HepG2 (cell line): ENCODE results near the gene STAT6. TPM values are rescaled to one million over a fixed set of nuclear protein-coding genes. Genes with fewer than 3 reads are reported as not detected.
A peak's percentile ranks its signal among the peaks of the same experiment; 100 is the strongest.

Experiments used
- BCL3 ChIP-seq: sonication (generic); formaldehyde crosslinking; IDR thresholded peaks from 2 replicates; pipeline ENCODE4 v1.5.1; 2020; ENCODE audit warnings: mild to moderate bottlenecking, missing genetic modification reagents, moderate library complexity
- FOXC1 ChIP-seq: sonication (generic); formaldehyde crosslinking; IDR thresholded peaks from 2 replicates; pipeline ENCODE4 v1.8.0; 2022; ENCODE audit warnings: mild to moderate bottlenecking, missing genetic modification reagents, borderline replicate concordance
- GATAD2A ChIP-seq: IDR thresholded peaks from 2 replicates; pipeline ENCODE4 v1.6.1; 2016
- HDAC1 ChIP-seq: sonication (generic); formaldehyde crosslinking; IDR thresholded peaks from 2 replicates; pipeline ENCODE4 v1.5.1; 2020; ENCODE audit warnings: mild to moderate bottlenecking, missing genetic modification reagents
- KDM6A ChIP-seq: IDR thresholded peaks from 2 replicates; pipeline ENCODE4 v1.6.1; 2016; ENCODE audit warnings: low read depth
- MZF1 ChIP-seq: sonication (generic); formaldehyde crosslinking; IDR thresholded peaks from 2 replicates; pipeline ENCODE4 v1.8.1; 2023; ENCODE audit warnings: mild to moderate bottlenecking, missing genetic modification reagents, borderline replicate concordance
- ZBTB10 ChIP-seq: sonication (generic); formaldehyde crosslinking; IDR thresholded peaks from 2 replicates; pipeline ENCODE4 v1.4.0; 2020; ENCODE audit warnings: missing genetic modification reagents, borderline replicate concordance
- ZBTB26 ChIP-seq: IDR thresholded peaks from 2 replicates; pipeline ENCODE4 v1.6.1; 2016; ENCODE audit warnings: missing compliant biosample characterization, missing genetic modification reagents, borderline replicate concordance
- ZBTB42 ChIP-seq: sonication (generic); formaldehyde crosslinking; IDR thresholded peaks from 2 replicates; pipeline ENCODE4 v1.5.0; 2020; ENCODE audit warnings: mild to moderate bottlenecking, missing genetic modification reagents
- ZEB1 ChIP-seq: IDR thresholded peaks from 2 replicates; pipeline ENCODE4 v1.6.1; 2012; ENCODE audit warnings: mild to moderate bottlenecking, low read depth, inconsistent platforms; ENCODE audit not compliant: insufficient replicate concordance
- ZNF451 ChIP-seq: sonication (generic); formaldehyde crosslinking; IDR thresholded peaks from 2 replicates; pipeline ENCODE4 v1.5.0; 2020; ENCODE audit warnings: mild to moderate bottlenecking, missing genetic modification reagents
- ZNF496 ChIP-seq: sonication (generic); formaldehyde crosslinking; IDR thresholded peaks from 2 replicates; pipeline ENCODE4 v1.8.1; 2023; ENCODE audit warnings: mild to moderate bottlenecking, moderate library complexity, missing genetic modification reagents; ENCODE audit not compliant: insufficient replicate concordance
- ZNF629 ChIP-seq: sonication (generic); formaldehyde crosslinking; conservative IDR thresholded peaks from 2 replicates; pipeline ENCODE4 v1.5.0; 2020; ENCODE audit warnings: missing genetic modification reagents
- ZNF777 ChIP-seq: sonication (generic); formaldehyde crosslinking; IDR thresholded peaks from 2 replicates; pipeline ENCODE4 v1.4.0; 2020; ENCODE audit warnings: missing genetic modification reagents
- ZNF782 ChIP-seq: sonication (generic); formaldehyde crosslinking; IDR thresholded peaks from 2 replicates; pipeline ENCODE4 v1.4.0; 2020; ENCODE audit warnings: missing genetic modification reagents, mild to moderate bottlenecking, borderline replicate concordance
- polyA plus RNA-seq, 8 experiments: library from polyadenylated mRNA; depleted of rRNA in 3 of 8; stranded (reverse) in 7 of 8; unstranded in 1 of 8; fragments of >200 nt; fragmentation: Illumina TruSeq in 4 of 8; extraction: Trizol in 4 of 8; gene quantifications; 2 replicates each; pipeline versions ENCODE4 v1.2.1 to v1.2.3, GENCODE V29; 2011 to 2016; ENCODE audit warnings: low read depth in 4 of 8, missing spikeins in 1 of 8, mixed read lengths in 1 of 8; ENCODE audit not compliant: insufficient read depth in 1 of 8
- total RNA-seq, 5 experiments: library from RNA; depleted of rRNA; stranded (reverse); fragments of >200 nt; fragmentation: Illumina TruSeq; extraction: Trizol; gene quantifications; 2 replicates each; pipeline ENCODE4 v1.2.3, GENCODE V29; 2016; ENCODE audit warnings: low read depth in 1 of 5
- TF ChIP-seq, protein P1 (sequence below): sonication (generic); formaldehyde crosslinking; IDR thresholded peaks from 2 replicates; pipeline ENCODE4 v1.8.1; 2023; ENCODE audit warnings: mild to moderate bottlenecking, missing genetic modification reagents
- TF ChIP-seq, protein P2 (sequence below): IDR thresholded peaks from 2 replicates; pipeline ENCODE4 v1.6.1; 2018; ENCODE audit warnings: missing genetic modification reagents
- TF ChIP-seq, protein P3 (sequence below): sonication (generic); formaldehyde crosslinking; IDR thresholded peaks from 2 replicates; pipeline ENCODE4 v1.5.1; 2020; ENCODE audit warnings: mild to moderate bottlenecking, moderate library complexity, missing genetic modification reagents

STAT6 gene
- total and polyA plus RNA-seq, 2 of the 13 experiments (the other 11 are each of a cell fraction or from before 2014, with no cell fraction given) = 28.0 to 62.2 TPM

GRCh38 chr12:57088354-57089270, 22.6 kb downstream of the STAT6 start, which contains the start of gene NAB2 (continued):
- peak; percentile 68 for TF ChIP-seq ZBTB26 (CRISPR knock-in tag)
- no peak for TF ChIP-seq BCL3 (CRISPR knock-in tag)
- peak; percentile 82; the same call in 1 of the 2 replicates for TF ChIP-seq ZNF777 (CRISPR knock-in tag)
- TF ChIP-seq ZBTB42 = no peak
- TF ChIP-seq KDM6A (CRISPR knock-in tag) = no peak
- 0 out of 2 replicates have a peak, but pooled peaks have one; percentile 51 for TF ChIP-seq ZNF782
- TF ChIP-seq, protein P1, sequence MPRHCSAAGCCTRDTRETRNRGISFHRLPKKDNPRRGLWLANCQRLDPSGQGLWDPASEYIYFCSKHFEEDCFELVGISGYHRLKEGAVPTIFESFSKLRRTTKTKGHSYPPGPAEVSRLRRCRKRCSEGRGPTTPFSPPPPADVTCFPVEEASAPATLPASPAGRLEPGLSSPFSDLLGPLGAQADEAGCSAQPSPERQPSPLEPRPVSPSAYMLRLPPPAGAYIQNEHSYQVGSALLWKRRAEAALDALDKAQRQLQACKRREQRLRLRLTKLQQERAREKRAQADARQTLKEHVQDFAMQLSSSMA = no peak
- TF ChIP-seq MZF1 = no peak
- peak; percentile 87 for TF ChIP-seq GATAD2A (CRISPR knock-in tag)
- no peak for TF ChIP-seq ZNF451 (CRISPR knock-in tag)
- TF ChIP-seq HDAC1 (CRISPR knock-in tag) = peak; percentile 69
- TF ChIP-seq, protein P2, sequence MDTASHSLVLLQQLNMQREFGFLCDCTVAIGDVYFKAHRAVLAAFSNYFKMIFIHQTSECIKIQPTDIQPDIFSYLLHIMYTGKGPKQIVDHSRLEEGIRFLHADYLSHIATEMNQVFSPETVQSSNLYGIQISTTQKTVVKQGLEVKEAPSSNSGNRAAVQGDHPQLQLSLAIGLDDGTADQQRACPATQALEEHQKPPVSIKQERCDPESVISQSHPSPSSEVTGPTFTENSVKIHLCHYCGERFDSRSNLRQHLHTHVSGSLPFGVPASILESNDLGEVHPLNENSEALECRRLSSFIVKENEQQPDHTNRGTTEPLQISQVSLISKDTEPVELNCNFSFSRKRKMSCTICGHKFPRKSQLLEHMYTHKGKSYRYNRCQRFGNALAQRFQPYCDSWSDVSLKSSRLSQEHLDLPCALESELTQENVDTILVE (CRISPR knock-in tag) = peak; percentile 78; the same call in 1 of the 2 replicates
- no peak; the same call in none of the 2 replicates for TF ChIP-seq ZNF629
- TF ChIP-seq FOXC1 = 0 out of 2 replicates have a peak, but pooled peaks have one; percentile 37
- TF ChIP-seq, protein P3, sequence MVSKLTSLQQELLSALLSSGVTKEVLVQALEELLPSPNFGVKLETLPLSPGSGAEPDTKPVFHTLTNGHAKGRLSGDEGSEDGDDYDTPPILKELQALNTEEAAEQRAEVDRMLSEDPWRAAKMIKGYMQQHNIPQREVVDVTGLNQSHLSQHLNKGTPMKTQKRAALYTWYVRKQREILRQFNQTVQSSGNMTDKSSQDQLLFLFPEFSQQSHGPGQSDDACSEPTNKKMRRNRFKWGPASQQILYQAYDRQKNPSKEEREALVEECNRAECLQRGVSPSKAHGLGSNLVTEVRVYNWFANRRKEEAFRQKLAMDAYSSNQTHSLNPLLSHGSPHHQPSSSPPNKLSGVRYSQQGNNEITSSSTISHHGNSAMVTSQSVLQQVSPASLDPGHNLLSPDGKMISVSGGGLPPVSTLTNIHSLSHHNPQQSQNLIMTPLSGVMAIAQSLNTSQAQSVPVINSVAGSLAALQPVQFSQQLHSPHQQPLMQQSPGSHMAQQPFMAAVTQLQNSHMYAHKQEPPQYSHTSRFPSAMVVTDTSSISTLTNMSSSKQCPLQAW (CRISPR knock-in tag) = no peak
- no peak for TF ChIP-seq ZEB1
- peak; percentile 72; the same call in 1 of the 2 replicates for TF ChIP-seq ZBTB10 (CRISPR knock-in tag)
- TF ChIP-seq ZNF496 (CRISPR knock-in tag) = no peak
